ENCODE results near the gene TMEM14B.

Gene TMEM14B

GRCh38 chr6:10721850-10722569 is 25.6 kb upstream of the TMEM14B start:
- no peak for DNase-seq (ENCODE audit: low read depth)
- H3K4me3 ChIP-seq (ENCODE audit: low read depth, low read length): peak overlapping the region; percentile 58
- TF ChIP-seq CTCF (IDR thresholded peaks at IDR 0.05; ENCODE audit: low read depth, low read length, missing control alignments): no peak

DNA sequence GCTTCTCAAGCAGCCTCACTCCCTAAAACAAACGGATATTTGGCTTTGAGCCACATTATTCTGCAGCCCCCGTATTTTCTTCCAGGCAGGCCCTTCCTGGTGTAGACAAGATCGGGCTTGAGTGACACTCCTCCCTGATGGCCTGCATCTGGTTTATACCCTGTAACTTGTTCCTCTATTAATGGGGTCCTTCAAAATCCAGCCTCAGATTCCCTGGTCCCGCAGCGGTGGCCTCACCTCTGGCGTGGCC is 25.1 kb upstream of the TMEM14B start:
- H3K4me3 ChIP-seq (ENCODE audit: low read depth, low read length): peak overlapping the region; percentile 58
- no peak for TF ChIP-seq CTCF (IDR thresholded peaks at IDR 0.05; ENCODE audit: low read depth, low read length, missing control alignments)
- no peak for DNase-seq (ENCODE audit: low read depth)

- peak; percentile 79 for DNase-seq (ENCODE audit: low read depth)
- peak within 1 kb of the TSS; percentile 58 for H3K4me3 ChIP-seq (ENCODE audit: low read depth, low read length)
- TF ChIP-seq CTCF (IDR thresholded peaks at IDR 0.05; ENCODE audit: low read depth, low read length, missing control alignments): no peak
These were observed 24.6 kb upstream of the TMEM14B start, which contains the start of gene TMEM14C for GRCh38 chr6:10722820-10723566. TSS of gene TMEM14C (plus strand) at chr6:10723070. CDS start at chr6:10724614, 1,544 bp downstream.

DNA sequence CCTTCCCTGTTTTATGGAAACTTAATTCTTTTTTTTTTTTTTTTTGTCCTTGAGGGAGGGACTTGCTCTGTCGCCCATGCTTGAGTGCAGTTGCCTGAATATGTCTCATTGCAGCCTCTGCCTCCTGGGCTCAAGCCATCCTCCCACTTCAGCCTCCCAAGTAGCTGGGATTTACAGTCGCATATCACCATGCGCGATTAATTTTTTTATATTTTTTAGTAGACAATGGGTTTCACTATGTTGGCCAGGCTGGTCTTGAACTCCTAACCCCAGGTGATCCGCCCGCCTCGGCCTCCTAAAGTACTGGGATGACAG is 24.1 kb upstream of the TMEM14B start:
- DNase-seq (ENCODE audit: low read depth): no peak
- H3K4me3 ChIP-seq (ENCODE audit: low read depth, low read length): peak overlapping the region; percentile 58
- no peak for TF ChIP-seq CTCF (IDR thresholded peaks at IDR 0.05; ENCODE audit: low read depth, low read length, missing control alignments)

GRCh38 chr6:10725044-10725443 is 22.6 kb upstream of the TMEM14B start:
- no peak for DNase-seq (ENCODE audit: low read depth)
- no peak for TF ChIP-seq CTCF (IDR thresholded peaks at IDR 0.05; ENCODE audit: low read depth, low read length, missing control alignments)
- H3K4me3 ChIP-seq (ENCODE audit: low read depth, low read length): no peak overlapping the region

GRCh38 chr6:10725716-10726115 is 21.9 kb upstream of the TMEM14B start:
- no peak for TF ChIP-seq CTCF (IDR thresholded peaks at IDR 0.05; ENCODE audit: low read depth, low read length, missing control alignments)
- no peak overlapping the region for H3K4me3 ChIP-seq (ENCODE audit: low read depth, low read length)
- no peak for DNase-seq (ENCODE audit: low read depth)

- DNase-seq (ENCODE audit: low read depth): no peak
These were observed 17.4 kb upstream of the TMEM14B start for GRCh38 chr6:10730254-10730653.

More at GRCh38 chr6:10730254-10730653, 17.4 kb upstream of the TMEM14B start:
- no peak overlapping the region for H3K4me3 ChIP-seq (ENCODE audit: low read depth, low read length)
- TF ChIP-seq CTCF (IDR thresholded peaks at IDR 0.05; ENCODE audit: low read depth, low read length, missing control alignments): no peak

Data from GM12864 (cell line).